Liver (tissue), 9 donors: ENCODE data around the gene LPXN. TPM values are rescaled to one million over a fixed set of nuclear protein-coding genes. Genes with fewer than 3 reads are reported as not detected.

Source experiments
- DNase-seq: peaks from one replicate; pipeline ENCODE4 v3.0.0-alpha.2; 2017; ENCODE audit warnings: low spot score
- H3K27ac ChIP-seq, 2 donors: one replicate each; pipeline ENCODE4 v1.7.0; 2013; ENCODE audit warnings: inconsistent platforms in 2 of 2, low read length in 2 of 2, control low read depth in 1 of 2, low read depth in 1 of 2, mild to moderate bottlenecking in 1 of 2
- H3K27me3 ChIP-seq, 4 donors: one replicate each; pipeline versions ENCODE4 v1.6.1 to v1.7.0; 2013; ENCODE audit warnings: low read length in 3 of 4, inconsistent platforms in 1 of 4, mild to moderate bottlenecking in 1 of 4, moderate library complexity in 1 of 4; ENCODE audit not compliant: control insufficient read depth in 4 of 4, insufficient read depth in 4 of 4
- H3K36me3 ChIP-seq, 4 donors: one replicate each; pipeline versions ENCODE4 v1.6.1 to v1.7.0; 2013; ENCODE audit warnings: low read length in 3 of 4, mild to moderate bottlenecking in 3 of 4, low read depth in 1 of 4, moderate library complexity in 1 of 4; ENCODE audit not compliant: control insufficient read depth in 4 of 4, insufficient read depth in 3 of 4
- H3K4me1 ChIP-seq, 4 donors: one replicate each; pipeline versions ENCODE4 v1.6.1 to v1.7.0; 2013; ENCODE audit warnings: low read length in 3 of 4, mild to moderate bottlenecking in 3 of 4, moderate library complexity in 1 of 4; ENCODE audit not compliant: control insufficient read depth in 4 of 4, insufficient read depth in 4 of 4
- H3K4me3 ChIP-seq, 3 donors: one replicate each; pipeline versions ENCODE4 v1.6.1 to v1.7.0; 2013; ENCODE audit warnings: low read length in 3 of 3, control low read depth in 1 of 3, low read depth in 1 of 3, mild to moderate bottlenecking in 1 of 3
- H3K9ac ChIP-seq, 2 donors: one replicate each; pipeline ENCODE4 v1.7.0; 2013; ENCODE audit warnings: low read length in 2 of 2, mild to moderate bottlenecking in 2 of 2, moderate library complexity in 2 of 2, control low read depth in 1 of 2, low read depth in 1 of 2
- H3K9me3 ChIP-seq, 4 donors: one replicate each; pipeline versions ENCODE4 v1.6.1 to v1.7.0; 2013; ENCODE audit warnings: low read length in 3 of 4; ENCODE audit not compliant: control insufficient read depth in 4 of 4
- GABPA ChIP-seq, 2 donors: IDR thresholded peaks in 1 of 2; conservative IDR thresholded peaks in 1 of 2; 2 replicates each; pipeline ENCODE4 v1.6.1; 2016; ENCODE audit warnings: antibody characterized with exemption in 2 of 2, mild to moderate bottlenecking in 1 of 2, moderate library complexity in 1 of 2
- HNF4A ChIP-seq, 2 donors: conservative IDR thresholded peaks; 2 replicates each; pipeline ENCODE4 v1.6.1; 2016; ENCODE audit warnings: antibody characterized with exemption in 2 of 2, mild to moderate bottlenecking in 2 of 2
- HNF4G ChIP-seq: IDR thresholded peaks from 2 replicates; pipeline ENCODE4 v1.6.1; 2016; ENCODE audit warnings: antibody characterized with exemption
- JUND ChIP-seq, 2 donors: IDR thresholded peaks; 2 replicates each; pipeline ENCODE4 v1.6.1; 2016; ENCODE audit warnings: antibody characterized with exemption in 2 of 2
- RAD21 ChIP-seq, 2 donors: IDR thresholded peaks; 2 replicates each; pipeline ENCODE4 v1.6.1; 2016; ENCODE audit warnings: antibody characterized with exemption in 2 of 2, mild to moderate bottlenecking in 2 of 2
- SP1 ChIP-seq: IDR thresholded peaks from 2 replicates; pipeline ENCODE4 v1.6.1; 2018; ENCODE audit warnings: antibody characterized with exemption, mild to moderate bottlenecking
- TAF1 ChIP-seq: conservative IDR thresholded peaks from 2 replicates; pipeline ENCODE4 v1.6.1; 2016; ENCODE audit warnings: antibody characterized with exemption, mild to moderate bottlenecking
- WGBS: extraction: QIAGEN DNeasy Blood & Tissue Kit; methylation state at CpG from one replicate; pipeline ENCODE4 v1.1.7; 2013; 5-methylcytosine and 5-hydroxymethylcytosine counted together
- polyA plus RNA-seq, 2 donors: library from polyadenylated mRNA; stranded (reverse) in 1 of 2; unstranded in 1 of 2; fragments of 200-250 nt in 1 of 2; fragments of >200 nt in 1 of 2; fragmentation: Nextera tagmentation in 1 of 2; extraction: Ambion mirVana in 1 of 2; gene quantifications; one replicate each; pipeline versions ENCODE4 v1.2.1 to v1.2.3, GENCODE V29; 2013 to 2015
- total RNA-seq, 2 donors: library from RNA; depleted of rRNA; stranded (reverse); fragments of >200 nt; gene quantifications; one replicate each; pipeline ENCODE4 v1.2.3, GENCODE V29; 2014
- TF ChIP-seq, protein P1 (sequence below): IDR thresholded peaks from 2 replicates; pipeline ENCODE4 v1.6.1; 2016; ENCODE audit warnings: antibody characterized with exemption
- TF ChIP-seq, protein P2 (sequence below): fragments of 150-350 bp; IDR thresholded peaks from 2 replicates; pipeline ENCODE4 v1.5.1; 2017; ENCODE audit warnings: improper control_type of control experiment, low read depth, low read length; ENCODE audit not compliant: missing input control
- donor health status: healthy.
- donor health status: healthy.
- donor health status: healthy.
- donor health status: healthy.
- donor health status: healthy.

The LPXN gene
- total and polyA plus RNA-seq, 4 donors = 3.7 to 6.2 (median 4.7) TPM

DNA sequence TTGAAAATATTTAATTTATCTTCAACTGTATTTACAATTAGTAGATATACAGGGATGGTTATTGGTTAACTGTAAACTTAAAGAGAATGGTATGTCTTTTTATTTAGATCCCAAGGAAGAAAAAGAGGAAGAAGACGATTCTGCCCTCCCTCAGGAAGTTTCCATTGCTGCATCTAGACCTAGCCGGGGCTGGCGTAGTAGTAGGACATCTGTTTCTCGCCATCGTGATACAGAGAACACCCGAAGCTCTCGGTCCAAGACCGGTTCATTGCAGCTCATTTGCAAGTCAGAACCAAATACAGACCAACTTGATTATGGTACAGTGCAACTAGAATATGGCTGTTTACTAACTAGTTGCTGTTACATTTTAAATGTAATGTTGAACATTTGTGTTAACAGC lies 34.1 kb upstream of the LPXN start:
- H3K36me3 ChIP-seq = peaks cover 4 to 46% (median 41%) of the 10 kb centered on the region in 4 donors
- no peak overlapping the region for H3K9ac ChIP-seq
- H3K27me3 ChIP-seq = no peaks in the 10 kb centered on the region
- H3K4me1 ChIP-seq = peaks cover 0 to 2% (median 0%) of the 10 kb centered on the region in 4 donors
- H3K9me3 ChIP-seq = no peaks in the 10 kb centered on the region
- no peak overlapping the region for H3K4me3 ChIP-seq
- TF ChIP-seq JUND (IDR thresholded peaks at IDR 0.05) = no peak
- TF ChIP-seq, protein P1, sequence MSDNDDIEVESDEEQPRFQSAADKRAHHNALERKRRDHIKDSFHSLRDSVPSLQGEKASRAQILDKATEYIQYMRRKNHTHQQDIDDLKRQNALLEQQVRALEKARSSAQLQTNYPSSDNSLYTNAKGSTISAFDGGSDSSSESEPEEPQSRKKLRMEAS = no peak
- TF ChIP-seq TAF1 = no peak
- TF ChIP-seq RAD21 (IDR thresholded peaks at IDR 0.05) = no peak
- no peak for TF ChIP-seq GABPA (IDR thresholded peaks at IDR 0.05 in 1 of 2, conservative IDR thresholded peaks at IDR 0.05 in 1 of 2)
- TF ChIP-seq, protein P2, sequence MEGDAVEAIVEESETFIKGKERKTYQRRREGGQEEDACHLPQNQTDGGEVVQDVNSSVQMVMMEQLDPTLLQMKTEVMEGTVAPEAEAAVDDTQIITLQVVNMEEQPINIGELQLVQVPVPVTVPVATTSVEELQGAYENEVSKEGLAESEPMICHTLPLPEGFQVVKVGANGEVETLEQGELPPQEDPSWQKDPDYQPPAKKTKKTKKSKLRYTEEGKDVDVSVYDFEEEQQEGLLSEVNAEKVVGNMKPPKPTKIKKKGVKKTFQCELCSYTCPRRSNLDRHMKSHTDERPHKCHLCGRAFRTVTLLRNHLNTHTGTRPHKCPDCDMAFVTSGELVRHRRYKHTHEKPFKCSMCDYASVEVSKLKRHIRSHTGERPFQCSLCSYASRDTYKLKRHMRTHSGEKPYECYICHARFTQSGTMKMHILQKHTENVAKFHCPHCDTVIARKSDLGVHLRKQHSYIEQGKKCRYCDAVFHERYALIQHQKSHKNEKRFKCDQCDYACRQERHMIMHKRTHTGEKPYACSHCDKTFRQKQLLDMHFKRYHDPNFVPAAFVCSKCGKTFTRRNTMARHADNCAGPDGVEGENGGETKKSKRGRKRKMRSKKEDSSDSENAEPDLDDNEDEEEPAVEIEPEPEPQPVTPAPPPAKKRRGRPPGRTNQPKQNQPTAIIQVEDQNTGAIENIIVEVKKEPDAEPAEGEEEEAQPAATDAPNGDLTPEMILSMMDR = no peak
- no peak for DNase-seq
- H3K27ac ChIP-seq = no peak overlapping the region
- WGBS = 85% methylated on average over 8 of the region's 8 CpGs

DNA sequence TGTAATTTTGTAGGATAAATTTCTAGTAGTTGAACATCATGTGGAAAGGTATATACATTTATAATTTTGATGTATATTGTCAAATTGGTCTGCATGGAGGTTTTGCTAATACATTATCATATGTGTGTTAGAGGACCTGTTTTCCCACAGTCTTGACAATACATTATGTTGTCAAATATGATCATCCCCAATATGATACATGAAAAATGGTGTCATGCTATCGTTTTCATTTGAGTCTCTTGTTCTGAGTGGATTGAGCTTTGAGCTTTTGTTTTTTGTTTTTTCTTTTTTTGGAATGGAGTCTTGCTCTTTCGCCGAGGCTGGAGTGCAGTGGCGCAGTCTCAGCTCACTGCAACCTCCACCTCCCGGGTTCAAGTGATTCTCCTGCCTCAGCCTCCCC lies 32.7 kb upstream of the LPXN start:
- Histone ChIP-seq H3K36me3 (peaks cover 4 to 33% (median 27%) of the 10 kb centered on the region in 4 donors), H3K4me1 (peaks cover 0 to 2% (median 0%) of the 10 kb centered on the region in 4 donors), H3K9me3 (no peaks in the 10 kb centered on the region), H3K27me3 (no peaks in the 10 kb centered on the region), H3K27ac (no peak overlapping the region), H3K9ac (no peak overlapping the region), H3K4me3 (no peak overlapping the region)
- no peak for DNase-seq
- WGBS = 97% methylated on average over 5 of the region's 5 CpGs
- no peak for TF ChIP-seq TAF1

DNA sequence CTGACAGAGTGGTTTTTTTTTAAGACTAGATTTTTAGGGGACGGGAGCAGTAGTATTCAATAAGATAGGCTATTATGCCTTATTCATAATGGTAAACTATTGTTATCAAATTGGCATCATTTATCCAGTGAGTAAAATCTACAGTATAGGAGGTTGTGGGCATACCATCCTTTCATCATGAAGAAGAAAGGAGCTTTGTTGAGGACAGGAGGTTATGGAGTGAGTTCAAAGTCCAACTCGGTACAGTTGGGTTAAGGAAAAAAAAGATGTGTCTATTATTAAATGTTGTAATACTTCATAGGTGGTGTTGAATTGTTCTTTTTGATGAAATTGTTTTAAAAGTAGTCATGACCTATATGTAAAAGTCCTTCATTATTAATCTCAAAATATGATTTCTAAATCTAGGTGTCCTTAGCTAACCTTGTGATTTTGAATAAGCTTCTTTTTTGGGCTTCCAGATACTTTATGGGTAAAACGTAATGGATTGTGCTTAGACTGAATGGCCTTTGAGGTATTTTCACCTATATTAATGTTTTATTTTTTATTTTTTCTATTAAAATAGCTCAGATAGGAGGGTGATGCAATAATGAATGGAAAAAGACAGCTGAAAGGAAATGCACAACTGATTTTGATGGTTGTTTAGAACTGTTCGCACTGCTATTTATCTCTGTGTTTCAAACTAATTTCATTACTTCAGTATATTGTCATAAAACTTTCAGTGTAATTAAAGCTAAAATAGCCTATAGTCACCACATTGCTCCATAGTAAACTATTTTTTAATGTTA lies 31.5 kb upstream of the LPXN start:
- DNase-seq = no peak
- no peaks in the 10 kb centered on the region for H3K9me3 ChIP-seq
- no peak overlapping the region for H3K9ac ChIP-seq
- 90% methylated on average over 4 of the region's 4 CpGs for WGBS
- no peak for TF ChIP-seq HNF4G
- peak in 1 of 2 donors; percentile 23 for TF ChIP-seq HNF4A (conservative IDR thresholded peaks at IDR 0.05)
- H3K27ac ChIP-seq = no peak overlapping the region
- H3K27me3 ChIP-seq = no peaks in the 10 kb centered on the region
- H3K4me3 ChIP-seq = no peak overlapping the region
- H3K36me3 ChIP-seq = peaks cover 3 to 23% (median 15%) of the 10 kb centered on the region in 4 donors
- H3K4me1 ChIP-seq = peaks cover 0 to 2% (median 0%) of the 10 kb centered on the region in 4 donors

DNA sequence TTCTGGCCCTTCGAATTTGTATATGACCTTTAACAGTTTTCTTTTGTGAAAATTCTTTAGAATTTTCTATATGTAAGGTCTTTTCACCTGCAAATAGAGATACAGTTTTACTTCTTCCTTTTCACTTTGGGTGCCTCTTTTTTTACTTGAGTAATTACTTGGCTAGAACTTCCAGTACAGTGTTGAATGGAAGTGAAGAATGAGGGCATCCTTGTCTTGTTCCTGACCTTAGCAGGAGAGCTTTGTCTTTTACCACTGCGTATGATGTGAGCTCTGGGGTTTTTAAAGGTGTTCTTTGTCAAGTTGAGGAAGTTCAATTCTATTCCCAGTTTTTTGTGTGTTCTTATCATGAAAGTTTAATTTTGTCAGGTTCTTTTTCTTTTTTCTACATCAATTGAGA lies 24.9 kb upstream of the LPXN start:
- Histone ChIP-seq H3K27ac (no peak overlapping the region), H3K9me3 (no peaks in the 10 kb centered on the region), H3K27me3 (no peaks in the 10 kb centered on the region), H3K4me1 (peaks cover 0 to 9% (median under 1%) of the 10 kb centered on the region in 4 donors), H3K36me3 (peaks cover 0 to 4% (median 0%) of the 10 kb centered on the region in 4 donors), H3K4me3 (no peak overlapping the region), H3K9ac (no peak overlapping the region)
- DNase-seq = no peak
- 96% methylated on average over 2 of the region's 2 CpGs for WGBS
- TF ChIP-seq SP1 = no peak
- TF ChIP-seq, protein P1 = no peak
